Measurements from ENCODE around the gene C1orf35. TPM values are rescaled to one million over a fixed set of nuclear protein-coding genes. Genes with fewer than 3 reads are reported as not detected.
A peak's percentile ranks its signal among the peaks of the same experiment; 100 is the strongest.

Gene C1orf35
- total RNA-seq, 1 experiment from 2014 or later = 31.0 TPM

DNA sequence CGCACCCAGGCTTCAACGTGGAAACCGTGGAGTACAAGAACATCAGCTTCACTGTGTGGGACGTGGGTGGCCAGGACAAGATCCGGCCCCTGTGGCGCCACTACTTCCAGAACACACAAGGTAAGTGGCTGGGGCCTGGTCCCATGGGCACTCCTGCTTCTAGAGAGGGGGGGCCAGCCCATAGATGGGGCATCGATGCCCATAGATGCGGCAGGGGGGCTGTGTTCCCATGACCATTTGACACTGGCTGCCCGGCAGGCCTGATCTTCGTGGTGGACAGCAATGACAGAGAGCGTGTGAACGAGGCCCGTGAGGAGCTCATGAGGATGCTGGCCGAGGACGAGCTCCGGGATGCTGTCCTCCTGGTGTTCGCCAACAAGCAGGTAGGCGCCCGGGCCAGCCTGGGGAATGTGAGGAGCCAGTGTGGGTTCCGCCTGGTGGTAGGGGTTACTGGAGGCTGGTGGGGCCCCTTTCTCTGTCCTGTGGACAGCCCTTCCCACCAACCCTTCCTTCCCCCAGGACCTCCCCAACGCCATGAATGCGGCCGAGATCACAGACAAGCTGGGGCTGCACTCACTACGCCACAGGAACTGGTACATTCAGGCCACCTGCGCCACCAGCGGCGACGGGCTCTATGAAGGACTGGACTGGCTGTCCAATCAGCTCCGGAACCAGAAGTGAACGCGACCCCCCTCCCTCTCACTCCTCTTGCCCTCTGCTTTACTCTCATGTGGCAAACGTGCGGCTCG lies 5.6 kb downstream of the C1orf35 start:
- Histone ChIP-seq H3K27ac (ENCODE audit: insufficient read length, low read depth, low read length) (no peak overlapping the region), H2BK5ac (ENCODE audit: insufficient read length, low read length) (no peak overlapping the region), H3K9me3 (ENCODE audit: control insufficient read depth, low read depth, low read length) (no peaks in the 10 kb centered on the region), H4K8ac (replicated peaks; ENCODE audit: insufficient read length, low read depth, low read length) (no peak overlapping the region), H2BK120ac (ENCODE audit: low read depth, low read length, poor library complexity, severe bottlenecking) (no peak overlapping the region), H2AK5ac (ENCODE audit: insufficient read length, low read length) (no peak overlapping the region), H2AFZ (ENCODE audit: low read length) (no peak overlapping the region), H3K23me2 (ENCODE audit: insufficient read length, low read depth, low read length, poor library complexity, severe bottlenecking) (peaks cover 4% of the 10 kb centered on the region), H3K23ac (ENCODE audit: insufficient read length, low read depth, low read length) (no peak overlapping the region), H2BK12ac (ENCODE audit: insufficient read length, low read depth, low read length) (no peak overlapping the region), H3K56ac (ENCODE audit: insufficient read length, low read depth, low read length) (no peak overlapping the region), H3K79me1 (ENCODE audit: insufficient read depth, low read depth, low read length, poor library complexity, severe bottlenecking) (peaks cover 8% of the 10 kb centered on the region), H3K18ac (ENCODE audit: insufficient read length, low read depth, low read length) (no peak overlapping the region), H4K20me1 (ENCODE audit: control insufficient read depth, insufficient read depth, insufficient read length) (no peaks in the 10 kb centered on the region), H4K5ac (ENCODE audit: insufficient read length, low read depth, low read length) (no peak overlapping the region), H3K4ac (ENCODE audit: low read depth, low read length) (no peak overlapping the region), H3T11ph (ENCODE audit: low read length) (no peak overlapping the region), H2BK20ac (ENCODE audit: low read depth, low read length, poor library complexity, severe bottlenecking) (no peak overlapping the region), H3K4me2 (ENCODE audit: insufficient read depth, insufficient read length, low read length) (no peak overlapping the region), H2BK15ac (ENCODE audit: low read depth, low read length) (no peak overlapping the region), H3K14ac (ENCODE audit: insufficient read depth, low read length) (no peak overlapping the region), H3K27me3 (ENCODE audit: insufficient read depth, low read length) (no peaks in the 10 kb centered on the region), H3K4me1 (ENCODE audit: insufficient read depth, low read length) (no peaks in the 10 kb centered on the region), H3K9ac (ENCODE audit: extremely low read depth, insufficient read length, low read length) (no peak overlapping the region), H4K91ac (ENCODE audit: insufficient read length, low read depth, low read length) (no peak overlapping the region), H3K79me2 (ENCODE audit: insufficient read depth, low read length) (peaks cover 32% of the 10 kb centered on the region)
- Mint-ChIP-seq H3K27ac (peak overlapping the region in 1 of 3 experiments; percentile 67; a peak in 1 of 7 replicates), H3K4me1 (peaks cover 8 to 16% of the 10 kb centered on the region in 2 experiments), H3K27me3 (ENCODE audit: low read depth) (no peaks in the 10 kb centered on the region), H3K9me3 (peaks cover 8 to 11% of the 10 kb centered on the region in 2 experiments), H3K36me3 (ENCODE audit: insufficient read depth in 1 of 3, low read depth in 3 of 3) (peaks cover 35 to 70% (median 67%) of the 10 kb centered on the region in 3 experiments; a peak in 6 of 7 replicates), H3K4me3 (peak overlapping the region in 1 of 2 experiments; percentile 18; a peak in 1 of 5 replicates)
- TF ChIP-seq, protein P1, sequence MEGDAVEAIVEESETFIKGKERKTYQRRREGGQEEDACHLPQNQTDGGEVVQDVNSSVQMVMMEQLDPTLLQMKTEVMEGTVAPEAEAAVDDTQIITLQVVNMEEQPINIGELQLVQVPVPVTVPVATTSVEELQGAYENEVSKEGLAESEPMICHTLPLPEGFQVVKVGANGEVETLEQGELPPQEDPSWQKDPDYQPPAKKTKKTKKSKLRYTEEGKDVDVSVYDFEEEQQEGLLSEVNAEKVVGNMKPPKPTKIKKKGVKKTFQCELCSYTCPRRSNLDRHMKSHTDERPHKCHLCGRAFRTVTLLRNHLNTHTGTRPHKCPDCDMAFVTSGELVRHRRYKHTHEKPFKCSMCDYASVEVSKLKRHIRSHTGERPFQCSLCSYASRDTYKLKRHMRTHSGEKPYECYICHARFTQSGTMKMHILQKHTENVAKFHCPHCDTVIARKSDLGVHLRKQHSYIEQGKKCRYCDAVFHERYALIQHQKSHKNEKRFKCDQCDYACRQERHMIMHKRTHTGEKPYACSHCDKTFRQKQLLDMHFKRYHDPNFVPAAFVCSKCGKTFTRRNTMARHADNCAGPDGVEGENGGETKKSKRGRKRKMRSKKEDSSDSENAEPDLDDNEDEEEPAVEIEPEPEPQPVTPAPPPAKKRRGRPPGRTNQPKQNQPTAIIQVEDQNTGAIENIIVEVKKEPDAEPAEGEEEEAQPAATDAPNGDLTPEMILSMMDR (conservative IDR thresholded peaks at IDR 0.05) = no peak
- WGBS (ENCODE audit: extremely low coverage, insufficient read length, low lambda C conversion rate) = no CpG with 5 or more reads among the region's 34 CpGs
- peak; percentile 21 for DNase-seq
